Measurements from ENCODE around the gene SLC15A2. TPM values are rescaled to one million over a fixed set of nuclear protein-coding genes. Genes with fewer than 3 reads are reported as not detected.

The SLC15A2 gene
- total RNA-seq, 1 experiment from 2014 or later: 0.79 TPM

DNA sequence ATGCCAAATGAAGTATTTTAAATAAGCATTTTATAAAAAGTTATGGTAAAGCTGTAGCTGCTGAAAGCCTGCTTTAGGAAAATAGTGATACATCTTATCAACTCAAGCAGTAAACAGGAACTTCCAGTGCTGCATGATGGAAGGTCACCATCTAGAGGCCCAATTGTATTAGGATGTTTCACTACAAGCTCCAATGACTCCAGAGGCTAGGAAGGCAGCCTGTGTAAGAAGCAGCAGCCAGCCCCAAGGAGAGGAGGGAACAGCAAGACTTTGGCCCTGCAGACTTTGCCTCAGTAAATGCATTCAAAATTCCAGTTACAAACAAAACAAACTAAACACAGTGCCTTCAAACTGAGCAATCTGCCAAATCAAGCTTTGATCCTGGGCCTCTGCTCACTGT lies 95.7 kb downstream of the SLC15A2 start:
- TF ChIP-seq, protein P1, sequence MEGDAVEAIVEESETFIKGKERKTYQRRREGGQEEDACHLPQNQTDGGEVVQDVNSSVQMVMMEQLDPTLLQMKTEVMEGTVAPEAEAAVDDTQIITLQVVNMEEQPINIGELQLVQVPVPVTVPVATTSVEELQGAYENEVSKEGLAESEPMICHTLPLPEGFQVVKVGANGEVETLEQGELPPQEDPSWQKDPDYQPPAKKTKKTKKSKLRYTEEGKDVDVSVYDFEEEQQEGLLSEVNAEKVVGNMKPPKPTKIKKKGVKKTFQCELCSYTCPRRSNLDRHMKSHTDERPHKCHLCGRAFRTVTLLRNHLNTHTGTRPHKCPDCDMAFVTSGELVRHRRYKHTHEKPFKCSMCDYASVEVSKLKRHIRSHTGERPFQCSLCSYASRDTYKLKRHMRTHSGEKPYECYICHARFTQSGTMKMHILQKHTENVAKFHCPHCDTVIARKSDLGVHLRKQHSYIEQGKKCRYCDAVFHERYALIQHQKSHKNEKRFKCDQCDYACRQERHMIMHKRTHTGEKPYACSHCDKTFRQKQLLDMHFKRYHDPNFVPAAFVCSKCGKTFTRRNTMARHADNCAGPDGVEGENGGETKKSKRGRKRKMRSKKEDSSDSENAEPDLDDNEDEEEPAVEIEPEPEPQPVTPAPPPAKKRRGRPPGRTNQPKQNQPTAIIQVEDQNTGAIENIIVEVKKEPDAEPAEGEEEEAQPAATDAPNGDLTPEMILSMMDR (IDR thresholded peaks at IDR 0.05; ENCODE audit: unreplicated experiment): no peak
- Mint-ChIP-seq H3K36me3 (ENCODE audit: insufficient read depth, unreplicated experiment) (no peaks in the 10 kb centered on the region), H3K27me3 (ENCODE audit: insufficient read depth, unreplicated experiment) (no peaks in the 10 kb centered on the region), H3K27ac (ENCODE audit: low read depth, unreplicated experiment) (no peak overlapping the region), H3K4me3 (ENCODE audit: unreplicated experiment) (no peak overlapping the region), H3K9me3 (ENCODE audit: unreplicated experiment) (no peaks in the 10 kb centered on the region), H3K4me1 (ENCODE audit: insufficient read depth, unreplicated experiment) (no peaks in the 10 kb centered on the region)
- CTCF ChIA-PET: interaction anchor here (0.6 to 2.9 kb wide), 13 partner anchors 10 to 1077 kb away, joined by 3 to 14 read pairs (median 3); partner anchors contain the start of genes CD86, PDIA5 and POLQ
- DNase-seq (ENCODE audit: unreplicated experiment): no peak
- POLR2A ChIA-PET: interaction anchor here (0.8 to 1.7 kb wide), 3 partner anchors 10 to 241 kb away, joined by 3 read pairs; partner anchors contain the start of gene GOLGB1
- intact Hi-C loops (cut with micrococcal nuclease): no loop called here
- BruUV-seq (replicated peaks): no TSS peak

DNA sequence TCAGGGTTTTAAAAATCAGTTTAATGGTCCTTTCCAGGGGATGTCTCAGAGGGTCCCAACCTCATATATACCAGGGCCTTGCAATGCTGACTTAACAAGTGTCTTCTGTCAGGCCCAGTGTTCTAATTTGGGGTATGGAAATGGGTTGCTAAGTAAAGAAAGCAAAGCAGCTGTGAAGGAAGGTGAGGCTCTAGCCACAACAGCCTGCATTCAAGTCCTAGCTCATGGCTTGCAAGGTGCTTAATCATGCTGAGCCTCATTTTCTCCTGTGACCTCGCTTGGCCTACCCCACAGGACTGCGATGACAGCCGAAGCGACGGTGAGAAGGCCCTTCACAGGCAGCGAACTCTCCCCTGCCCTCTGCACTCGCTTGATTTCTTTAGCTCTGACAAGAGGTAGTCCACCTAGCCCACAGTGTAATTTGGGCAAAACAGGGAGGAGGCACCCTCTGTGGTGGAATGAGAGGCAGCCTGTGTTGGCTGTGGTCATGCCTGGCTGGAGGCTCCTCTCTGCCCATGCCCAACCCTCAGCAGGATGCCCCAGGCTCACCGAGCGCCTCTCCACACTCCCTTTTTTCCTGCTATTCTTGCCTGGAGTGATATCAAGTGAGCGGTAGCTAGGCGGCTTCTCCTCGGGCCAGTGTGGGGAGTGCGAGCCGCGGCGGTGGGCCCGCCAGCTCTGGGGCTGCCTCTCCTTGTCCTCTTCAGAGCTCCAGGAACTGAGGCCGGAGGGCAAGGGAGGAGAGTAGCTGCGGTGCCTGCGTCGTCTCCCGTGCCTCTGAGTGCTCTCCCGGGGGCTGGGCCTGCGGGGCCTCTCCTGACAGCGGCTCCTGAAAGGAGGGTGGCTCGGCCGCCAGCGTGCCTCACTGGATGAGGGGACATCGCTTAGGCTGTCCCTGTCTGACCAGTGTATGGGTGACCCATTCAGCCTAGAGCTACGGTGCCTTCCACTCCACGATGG lies 98.7 kb downstream of the SLC15A2 start:
- peaks cover 14% of the 10 kb centered on the region for H3K4me1 Mint-ChIP-seq (ENCODE audit: insufficient read depth, unreplicated experiment)
- H3K27ac Mint-ChIP-seq (ENCODE audit: low read depth, unreplicated experiment): no peak overlapping the region
- CTCF ChIA-PET: interaction anchor here (0.6 to 0.7 kb wide), 4 partner anchors 15 to 901 kb away, joined by 3 read pairs; no protein-coding TSS in a partner anchor

More for the DNA sequence above, 98.7 kb downstream of the SLC15A2 start:
- H3K9me3 Mint-ChIP-seq (ENCODE audit: unreplicated experiment): no peaks in the 10 kb centered on the region
- intact Hi-C loops (cut with micrococcal nuclease): no loop called here
- POLR2A ChIA-PET: no interaction called here
- no peak overlapping the region for H3K4me3 Mint-ChIP-seq (ENCODE audit: unreplicated experiment)
- no peaks in the 10 kb centered on the region for H3K36me3 Mint-ChIP-seq (ENCODE audit: insufficient read depth, unreplicated experiment)
- BruUV-seq (replicated peaks): no TSS peak
- H3K27me3 Mint-ChIP-seq (ENCODE audit: insufficient read depth, unreplicated experiment): no peaks in the 10 kb centered on the region
- TF ChIP-seq, protein P1 (IDR thresholded peaks at IDR 0.05; ENCODE audit: unreplicated experiment): no peak
- no peak for DNase-seq (ENCODE audit: unreplicated experiment)

Other genes starting within 250 kb of the SLC15A2 start
- gene HCLS1, start 233.5 kb upstream of the SLC15A2 start, total RNA-seq (2022): 1.6 and 2.5 TPM in 2 replicates
- 62.4 and 66.9 TPM in 2 replicates for gene GOLGB1, start 144.7 kb upstream of the SLC15A2 start, total RNA-seq (2022)
- 33.5 and 34.6 TPM in 2 replicates for gene IQCB1, start 59.3 kb upstream of the SLC15A2 start, total RNA-seq (2022)
- 2.5 and 2.7 TPM in 2 replicates for gene EAF2, start 59.2 kb upstream of the SLC15A2 start, total RNA-seq (2022)
- 0.23 TPM in 1 of 2 replicates, not detected in the other for gene ILDR1, start 127.8 kb downstream of the SLC15A2 start, total RNA-seq (2022)
- not detected in 2 replicates for gene CD86, start 161.0 kb downstream of the SLC15A2 start, total RNA-seq (2022)